ENCODE measurements around the gene LYZL4.

- no peak for TF ChIP-seq CTCF (IDR thresholded peaks at IDR 0.05; ENCODE audit: insufficient read depth, low read length, poor library complexity, severe bottlenecking)
- TF ChIP-seq EZH2phosphoT487 (conservative IDR thresholded peaks at IDR 0.05; ENCODE audit: low read length), result no peak
Measured at GRCh38 chr3:42456211-42456610, 45.8 kb upstream of the LYZL4 start.

Data from SU-DHL-6 (cell line).